Measurements from ENCODE around the gene CDC16.

The CDC16 gene

GRCh38 chr13:114225610-114226009, 9.1 kb upstream of the CDC16 start:
- DNase-seq (ENCODE audit: low read depth, low spot score), result no peak
- TF ChIP-seq CTCF (IDR thresholded peaks at IDR 0.05; ENCODE audit: low read depth, low read length), result no peak
- in situ Hi-C loops (cut with HindIII; ENCODE audit: low sequenced_read_pairs), result no loop called here
- H3K4me3 ChIP-seq (ENCODE audit: low read depth, low read length), result no peak overlapping the region

- DNase-seq (ENCODE audit: low read depth, low spot score), result no peak
- no peak overlapping the region for H3K4me3 ChIP-seq (ENCODE audit: low read depth, low read length)
- TF ChIP-seq CTCF (IDR thresholded peaks at IDR 0.05; ENCODE audit: low read depth, low read length), result no peak
- in situ Hi-C loops (cut with HindIII; ENCODE audit: low sequenced_read_pairs), result no loop called here
Measured at GRCh38 chr13:114226088-114226487, 8.6 kb upstream of the CDC16 start.

GRCh38 chr13:114226699-114227323, 7.9 kb upstream of the CDC16 start:
- in situ Hi-C loops (cut with HindIII; ENCODE audit: low sequenced_read_pairs), result no loop called here
- peak; percentile 75 for DNase-seq (ENCODE audit: low read depth, low spot score)
- TF ChIP-seq CTCF (IDR thresholded peaks at IDR 0.05; ENCODE audit: low read depth, low read length), result peak; percentile 92
- H3K4me3 ChIP-seq (ENCODE audit: low read depth, low read length), result no peak overlapping the region

GRCh38 chr13:114227528-114227927, 7.2 kb upstream of the CDC16 start:
- DNase-seq (ENCODE audit: low read depth, low spot score), result no peak
- in situ Hi-C loops (cut with HindIII; ENCODE audit: low sequenced_read_pairs), result no loop called here
- no peak overlapping the region for H3K4me3 ChIP-seq (ENCODE audit: low read depth, low read length)
- TF ChIP-seq CTCF (IDR thresholded peaks at IDR 0.05; ENCODE audit: low read depth, low read length), result no peak

DNA sequence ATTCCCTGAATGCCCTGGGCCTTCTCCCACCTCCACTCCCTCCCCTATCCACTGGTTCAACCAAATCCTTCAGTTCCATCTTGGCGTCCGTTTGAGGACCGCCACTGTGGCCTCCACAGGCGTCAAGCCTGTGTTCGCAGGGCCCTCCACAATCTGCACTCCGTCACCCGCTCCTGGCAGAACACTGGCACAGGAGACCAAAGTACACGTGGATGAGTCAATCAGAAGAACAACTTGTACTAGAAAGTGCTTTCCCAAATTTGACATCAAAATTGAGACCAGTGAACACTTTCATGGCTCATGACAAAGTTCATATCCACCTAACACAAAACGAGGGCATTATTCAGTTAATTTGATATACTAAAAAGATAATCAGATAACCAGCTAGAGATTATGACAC, 6.5 kb upstream of the CDC16 start:
- no peak for DNase-seq (ENCODE audit: low read depth, low spot score)
- no peak overlapping the region for H3K4me3 ChIP-seq (ENCODE audit: low read depth, low read length)
- no peak for TF ChIP-seq CTCF (IDR thresholded peaks at IDR 0.05; ENCODE audit: low read depth, low read length)
- in situ Hi-C loops (cut with HindIII; ENCODE audit: low sequenced_read_pairs), result no loop called here

DNA sequence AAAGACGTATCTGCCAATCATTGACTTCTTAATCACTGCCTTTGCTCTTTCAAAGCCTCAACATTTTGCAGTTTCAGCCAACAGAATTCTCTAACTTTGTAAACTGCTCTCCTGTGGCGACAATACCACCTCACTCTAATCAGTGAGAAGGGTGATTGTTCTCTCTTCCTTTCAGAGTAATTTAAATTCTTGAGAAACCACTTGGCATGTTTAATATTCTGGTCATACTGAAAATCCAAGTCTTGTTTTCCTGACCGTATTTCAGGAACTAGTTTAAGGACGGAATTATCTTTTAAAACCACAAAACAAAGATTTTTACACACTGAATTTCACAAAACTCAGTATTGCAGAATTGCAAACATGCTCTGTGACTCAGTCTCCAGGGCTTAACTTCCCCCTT, 5.2 kb upstream of the CDC16 start:
- in situ Hi-C loops (cut with HindIII; ENCODE audit: low sequenced_read_pairs), result no loop called here
- H3K4me3 ChIP-seq (ENCODE audit: low read depth, low read length), result no peak overlapping the region
- TF ChIP-seq CTCF (IDR thresholded peaks at IDR 0.05; ENCODE audit: low read depth, low read length), result no peak
- no peak for DNase-seq (ENCODE audit: low read depth, low spot score)

GRCh38 chr13:114230117-114230516, 4.6 kb upstream of the CDC16 start:
- no peak for DNase-seq (ENCODE audit: low read depth, low spot score)
- in situ Hi-C loops (cut with HindIII; ENCODE audit: low sequenced_read_pairs), result no loop called here
- no peak overlapping the region for H3K4me3 ChIP-seq (ENCODE audit: low read depth, low read length)
- TF ChIP-seq CTCF (IDR thresholded peaks at IDR 0.05; ENCODE audit: low read depth, low read length), result no peak

Data from astrocyte of the spinal cord (primary cell).